B cell (primary cell): ENCODE measurements around the gene PRRT4. TPM values are rescaled to one million over a fixed set of nuclear protein-coding genes. Genes with fewer than 3 reads are reported as not detected.

Experiments used
- ATAC-seq: fragments of 200-7000 bp; cut with Tn5 transposase; one replicate; pipeline ENCODE4 v1.10.0; 2021; ENCODE audit warnings: low read depth, mild to moderate bottlenecking, moderate number of reproducible peaks, moderate library complexity
- CTCF ChIA-PET: fragments of 350-600 bp; sonication (Branson Sonifier 250); formaldehyde crosslinking; loops from one replicate; lab custom pipeline; 2021; ENCODE audit warnings: antibody characterized with exemption, inconsistent platforms; lab: Charles Lee
- POLR2A ChIA-PET: fragments of 350-600 bp; sonication (Branson Sonifier 250); formaldehyde crosslinking; loops from one replicate; lab custom pipeline; 2021; ENCODE audit warnings: antibody characterized with exemption; lab: Charles Lee
- DNase-seq: peaks from one replicate; pipeline ENCODE4 v3.0.0; 2013
- H2AFZ ChIP-seq: 2 replicates; pipeline ENCODE4 v1.6.1; 2012; ENCODE audit warnings: mild to moderate bottlenecking, low read depth, low read length; ENCODE audit not compliant: insufficient read depth, poor library complexity, severe bottlenecking
- H3K27ac ChIP-seq, 2 donors: 1 replicate in 1 of 2; 2 replicates in 1 of 2; pipeline ENCODE4 v1.5.1; 2012 to 2013; ENCODE audit warnings: low read length in 2 of 2, mild to moderate bottlenecking in 2 of 2, moderate library complexity in 1 of 2
- H3K27me3 ChIP-seq, 4 experiments: fragments of 200-600 bp in 1 of 4; sonication (generic) in 1 of 4; replicated peaks in 1 of 4; 1 replicate in 2 of 4; 2 replicates in 2 of 4; pipeline versions ENCODE4 v1.6.1 to v1.7.0; 2013 to 2016; ENCODE audit warnings: low read length in 3 of 4, mild to moderate bottlenecking in 2 of 4, mixed read lengths in 1 of 4, moderate library complexity in 1 of 4; ENCODE audit not compliant: insufficient read depth in 4 of 4, control insufficient read depth in 3 of 4; ENCODE audit errors: control extremely low read depth in 1 of 4
- H3K36me3 ChIP-seq, 2 experiments: replicated peaks in 1 of 2; 1 replicate in 1 of 2; 2 replicates in 1 of 2; pipeline versions ENCODE4 v1.6.1 to v1.7.1; 2013; ENCODE audit warnings: low read length in 1 of 2; ENCODE audit not compliant: insufficient read depth in 2 of 2, control insufficient read depth in 1 of 2; ENCODE audit errors: control extremely low read depth in 1 of 2, extremely low read depth in 1 of 2
- H3K4me1 ChIP-seq, 2 donors: fragments of 200-600 bp in 1 of 2; sonication (generic) in 1 of 2; 1 replicate in 1 of 2; 2 replicates in 1 of 2; pipeline versions ENCODE4 v1.5.1 to v1.6.1; 2013 to 2017; ENCODE audit warnings: low read length in 2 of 2; ENCODE audit not compliant: control insufficient read depth in 2 of 2, insufficient read depth in 2 of 2
- H3K4me2 ChIP-seq: replicated peaks from 2 replicates; pipeline ENCODE3; 2012; ENCODE audit warnings: mild to moderate bottlenecking, low read depth, low read length; ENCODE audit not compliant: poor library complexity, severe bottlenecking
- H3K4me3 ChIP-seq, 5 experiments: fragments of 200-600 bp in 1 of 5; sonication (generic) in 1 of 5; 1 replicate in 3 of 5; 2 replicates in 2 of 5; pipeline versions ENCODE4 v1.5.1 to v1.7.0; 2011 to 2016; ENCODE audit warnings: low read length in 4 of 5, mild to moderate bottlenecking in 4 of 5, low read depth in 2 of 5, control low read depth in 1 of 5, moderate library complexity in 1 of 5; ENCODE audit not compliant: insufficient read depth in 1 of 5; ENCODE audit errors: control extremely low read depth in 1 of 5, extremely low read depth in 1 of 5
- H3K79me2 ChIP-seq: fragments of 200-600 bp; sonication (generic); one replicate; pipeline ENCODE4 v1.6.0; 2016; ENCODE audit warnings: low read length; ENCODE audit not compliant: control insufficient read depth, insufficient read depth
- H3K9ac ChIP-seq: fragments of 200-600 bp; sonication (generic); 2 replicates; pipeline ENCODE4 v1.6.1; 2017; ENCODE audit warnings: mild to moderate bottlenecking, low read length, moderate library complexity
- H3K9me3 ChIP-seq, 3 donors: one replicate each; pipeline versions ENCODE4 v1.6.1 to v1.7.1; 2013; ENCODE audit warnings: low read length in 2 of 3; ENCODE audit not compliant: control insufficient read depth in 2 of 3, insufficient read depth in 1 of 3; ENCODE audit errors: control extremely low read depth in 1 of 3
- H4K20me1 ChIP-seq: 2 replicates; pipeline ENCODE4 v1.6.0; 2012; ENCODE audit warnings: mild to moderate bottlenecking, low read length; ENCODE audit not compliant: insufficient read depth, control insufficient read depth, poor library complexity, severe bottlenecking
- H3K27ac Mint-ChIP-seq: one replicate; pipeline ENCODE4 v1.8.0; 2021; ENCODE audit warnings: mixed read lengths
- H3K27me3 Mint-ChIP-seq: one replicate; pipeline ENCODE4 v1.8.0; 2021; ENCODE audit warnings: mixed read lengths
- H3K4me1 Mint-ChIP-seq: one replicate; pipeline ENCODE4 v1.8.0; 2021; ENCODE audit warnings: mixed read lengths
- H3K4me3 Mint-ChIP-seq: one replicate; pipeline ENCODE4 v1.8.0; 2021; ENCODE audit warnings: mixed read lengths
- H3K9me3 Mint-ChIP-seq: one replicate; pipeline ENCODE4 v1.8.0; 2022; ENCODE audit warnings: mixed read lengths; ENCODE audit not compliant: insufficient read depth
- EZH2 ChIP-seq: IDR thresholded peaks from 2 replicates; pipeline ENCODE4 v1.6.1; 2012; ENCODE audit warnings: borderline replicate concordance, low read depth, mild to moderate bottlenecking, moderate library complexity, low read length; ENCODE audit not compliant: insufficient read depth, poor library complexity, severe bottlenecking
- WGBS: methylation state at CpG from one replicate; pipeline ENCODE4 v1.1.5; 2013; ENCODE audit warnings: missing lambda C conversion rate; ENCODE audit not compliant: insufficient coverage; 5-methylcytosine and 5-hydroxymethylcytosine counted together
- intact Hi-C: fragments of 100-400 bp; cut with micrococcal nuclease; formaldehyde crosslinking; loops from one replicate; pipeline ENCODE4 v1.10.0; 2022
- polyA plus RNA-seq: library from polyadenylated mRNA; depleted of rRNA; stranded (reverse); fragments of >200 nt; gene quantifications from 2 replicates; pipeline ENCODE4 v1.2.3, GENCODE V29; 2012
- total RNA-seq, 2 donors: library from RNA; stranded (reverse); fragments of 120-200 nt in 1 of 2; gene quantifications; 1 replicate in 1 of 2; 2 replicates in 1 of 2; pipeline versions ENCODE4 v1.2.3 to v1.2.4, GENCODE V29; 2013 to 2022
- TF ChIP-seq, protein P1 (sequence below): fragments of 200-600 bp; IDR thresholded peaks from one replicate; pipeline ENCODE4 v1.8.0; 2022; ENCODE audit warnings: antibody characterized with exemption, mild to moderate bottlenecking

The PRRT4 gene
- total and polyA plus RNA-seq, 2 donors (not counting 1 experiment from before 2014, with no cell fraction given) = 0.04 to 0.20 TPM

DNA sequence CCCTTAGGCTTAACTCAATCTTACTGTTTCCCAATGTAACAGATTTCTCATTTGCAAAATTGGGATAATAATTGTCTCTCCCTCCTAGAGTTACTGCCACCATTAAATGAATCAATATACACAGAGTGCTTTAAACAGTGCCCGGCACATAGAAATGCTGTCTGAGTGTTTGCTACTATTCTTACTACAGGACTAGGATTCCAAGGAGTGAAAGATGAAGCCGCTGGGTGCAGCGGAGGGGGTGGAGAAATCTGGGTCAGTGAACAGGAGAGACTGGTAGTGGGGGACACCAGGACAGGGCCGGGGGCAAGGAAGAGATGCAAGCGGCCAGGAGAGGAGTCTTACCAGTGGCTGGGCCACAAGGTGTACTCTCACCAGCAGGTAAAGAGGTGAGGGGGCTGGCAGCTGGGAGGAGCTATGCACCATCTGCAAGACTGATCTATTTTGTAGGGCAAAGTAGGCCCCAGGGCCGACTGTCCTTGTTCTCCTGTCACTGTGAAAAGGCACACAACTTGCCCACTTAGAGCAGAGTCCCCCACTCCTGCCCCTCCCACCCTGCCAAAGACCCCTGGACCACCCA lies 18.5 kb upstream of the PRRT4 start:
- Histone ChIP-seq H3K36me3 (no peaks in the 10 kb centered on the region), H3K27ac (no peak overlapping the region), H4K20me1 (no peaks in the 10 kb centered on the region), H3K79me2 (no peaks in the 10 kb centered on the region), H3K4me3 (no peak overlapping the region), H3K9ac (no peak overlapping the region), H3K27me3 (no peaks in the 10 kb centered on the region), H2AFZ (no peak overlapping the region), H3K4me1 (no peaks in the 10 kb centered on the region), H3K9me3 (no peaks in the 10 kb centered on the region), H3K4me2 (no peak overlapping the region)
- POLR2A ChIA-PET = interaction anchor here (0.7 kb wide), 1 partner anchor 506 kb away, joined by 4 read pairs; no protein-coding TSS in a partner anchor
- Mint-ChIP-seq H3K4me3 (no peak overlapping the region), H3K4me1 (no peaks in the 10 kb centered on the region), H3K27me3 (peaks cover 9% of the 10 kb centered on the region), H3K9me3 (no peaks in the 10 kb centered on the region), H3K27ac (no peak overlapping the region)
- ATAC-seq (no peak), DNase-seq (no peak)
- TF ChIP-seq, protein P1, sequence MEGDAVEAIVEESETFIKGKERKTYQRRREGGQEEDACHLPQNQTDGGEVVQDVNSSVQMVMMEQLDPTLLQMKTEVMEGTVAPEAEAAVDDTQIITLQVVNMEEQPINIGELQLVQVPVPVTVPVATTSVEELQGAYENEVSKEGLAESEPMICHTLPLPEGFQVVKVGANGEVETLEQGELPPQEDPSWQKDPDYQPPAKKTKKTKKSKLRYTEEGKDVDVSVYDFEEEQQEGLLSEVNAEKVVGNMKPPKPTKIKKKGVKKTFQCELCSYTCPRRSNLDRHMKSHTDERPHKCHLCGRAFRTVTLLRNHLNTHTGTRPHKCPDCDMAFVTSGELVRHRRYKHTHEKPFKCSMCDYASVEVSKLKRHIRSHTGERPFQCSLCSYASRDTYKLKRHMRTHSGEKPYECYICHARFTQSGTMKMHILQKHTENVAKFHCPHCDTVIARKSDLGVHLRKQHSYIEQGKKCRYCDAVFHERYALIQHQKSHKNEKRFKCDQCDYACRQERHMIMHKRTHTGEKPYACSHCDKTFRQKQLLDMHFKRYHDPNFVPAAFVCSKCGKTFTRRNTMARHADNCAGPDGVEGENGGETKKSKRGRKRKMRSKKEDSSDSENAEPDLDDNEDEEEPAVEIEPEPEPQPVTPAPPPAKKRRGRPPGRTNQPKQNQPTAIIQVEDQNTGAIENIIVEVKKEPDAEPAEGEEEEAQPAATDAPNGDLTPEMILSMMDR = no peak
- TF ChIP-seq EZH2 = no peak
- WGBS = 95% methylated on average over 4 of the region's 6 CpGs
- CTCF ChIA-PET = interaction anchor here (2.2 to 2.4 kb wide), 2 partner anchors 8 to 32 kb away, joined by 5 to 6 read pairs; no protein-coding TSS in a partner anchor
- intact Hi-C loops = no loop called here

DNA sequence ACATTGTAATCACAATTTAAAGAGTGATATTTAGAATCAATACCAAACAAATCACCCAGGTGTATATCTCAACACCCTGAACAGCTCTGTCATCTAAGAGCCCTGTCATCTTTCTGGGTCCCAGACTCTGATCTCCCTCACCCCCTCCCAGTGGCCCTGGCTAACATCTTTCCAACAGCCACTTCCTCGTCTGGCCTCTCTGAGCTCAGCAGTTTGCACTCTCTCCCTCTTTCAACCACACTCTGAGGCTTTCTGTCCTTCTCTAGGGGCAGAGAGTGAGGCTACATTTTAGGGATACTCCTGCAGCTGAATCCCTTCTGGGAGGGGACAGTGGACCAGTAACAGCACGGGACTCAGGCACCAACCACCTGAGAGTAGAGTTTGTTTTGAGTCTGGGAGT lies 17.1 kb upstream of the PRRT4 start:
- H3K4me1 Mint-ChIP-seq = no peaks in the 10 kb centered on the region
- H3K36me3 ChIP-seq = no peaks in the 10 kb centered on the region
- no peak overlapping the region for H3K4me2 ChIP-seq
- H3K9me3 Mint-ChIP-seq = no peaks in the 10 kb centered on the region
- H3K27ac Mint-ChIP-seq = no peak overlapping the region
- no peaks in the 10 kb centered on the region for H3K79me2 ChIP-seq
- DNase-seq (no peak), ATAC-seq (no peak)
- 30% methylated on average over 1 of the region's 2 CpGs for WGBS
- CTCF ChIA-PET = interaction anchor here (2.4 kb wide), 1 partner anchor 9 kb away, joined by 6 read pairs; no protein-coding TSS in a partner anchor
- H3K4me3 Mint-ChIP-seq = no peak overlapping the region
- no peak overlapping the region for H3K27ac ChIP-seq
- peaks cover 0 to 2% (median 0%) of the 10 kb centered on the region in 4 experiments for H3K27me3 ChIP-seq
- intact Hi-C loops = no loop called here
- H3K27me3 Mint-ChIP-seq = peaks cover 13% of the 10 kb centered on the region
- H3K4me3 ChIP-seq = no peak overlapping the region
- no peaks in the 10 kb centered on the region for H3K4me1 ChIP-seq
- no peaks in the 10 kb centered on the region for H4K20me1 ChIP-seq
- no peak overlapping the region for H3K9ac ChIP-seq
- POLR2A ChIA-PET = no interaction called here
- TF ChIP-seq, protein P1 = no peak
- TF ChIP-seq EZH2 = no peak
- H2AFZ ChIP-seq = no peak overlapping the region
- H3K9me3 ChIP-seq = no peaks in the 10 kb centered on the region
